Mesothelial cell of epicardium (in vitro differentiated cells): Measurements from ENCODE around the gene ARPP19. TPM values are rescaled to one million over a fixed set of nuclear protein-coding genes. Genes with fewer than 3 reads are reported as not detected.
"Not testable (repeated sequence)": the region's sequence is repeated elsewhere in the genome, so short reads cannot be mapped to it uniquely, and the experiment has no call there.

Source experiments
- DNase-seq, 2 experiments: peaks; one replicate each; pipeline ENCODE4 v3.0.0; 2021; ENCODE audit warnings: low spot score in 2 of 2; ENCODE audit not compliant: unreplicated experiment in 2 of 2
- H3K27ac Mint-ChIP-seq: 2 replicates; pipeline ENCODE4 v1.8.0; 2021; ENCODE audit warnings: mixed read lengths
- H3K27me3 Mint-ChIP-seq: 2 replicates; pipeline ENCODE4 v1.8.0; 2021; ENCODE audit warnings: low read depth, mixed read lengths
- H3K36me3 Mint-ChIP-seq: 2 replicates; pipeline ENCODE4 v1.8.0; 2021; ENCODE audit warnings: mixed read lengths
- H3K4me1 Mint-ChIP-seq: 2 replicates; pipeline ENCODE4 v1.8.0; 2021; ENCODE audit warnings: mixed read lengths
- H3K4me3 Mint-ChIP-seq: 2 replicates; pipeline ENCODE4 v1.8.0; 2021; ENCODE audit warnings: mild to moderate bottlenecking, moderate library complexity, mixed read lengths
- H3K9me3 Mint-ChIP-seq: 2 replicates; pipeline ENCODE4 v1.8.0; 2021; ENCODE audit warnings: mixed read lengths
- CTCF ChIP-seq: fragments of 200-600 bp; sonication (generic); IDR thresholded peaks from one replicate; pipeline ENCODE4 v1.5.0; 2021; ENCODE audit warnings: antibody characterized with exemption; ENCODE audit not compliant: unreplicated experiment
- total RNA-seq: library from RNA; stranded (reverse); gene quantifications from 3 replicates; pipeline ENCODE4 v1.2.1, GENCODE V29; 2021

Gene ARPP19
- total RNA-seq, 1 donor from 2014 or later: 144 TPM

- Mint-ChIP-seq H3K4me1 (peaks cover 13% of the 10 kb centered on the region), H3K27ac (no peak overlapping the region), H3K27me3 (no peaks in the 10 kb centered on the region), H3K36me3 (peaks cover 21% of the 10 kb centered on the region), H3K4me3 (no peak overlapping the region), H3K9me3 (no peaks in the 10 kb centered on the region)
- TF ChIP-seq CTCF: no peak
- DNase-seq: no peak
Observed at GRCh38 chr15:52557274-52557641, 11.6 kb downstream of the ARPP19 start.

GRCh38 chr15:52556524-52557273, 12.1 kb downstream of the ARPP19 start:
- Mint-ChIP-seq H3K27me3 (no peaks in the 10 kb centered on the region), H3K9me3 (no peaks in the 10 kb centered on the region), H3K36me3 (peaks cover 23% of the 10 kb centered on the region), H3K27ac (no peak overlapping the region), H3K4me1 (peaks cover 13% of the 10 kb centered on the region), H3K4me3 (no peak overlapping the region)
- DNase-seq: no peak
- TF ChIP-seq CTCF: no peak

- H3K4me1 Mint-ChIP-seq: no peaks in the 10 kb centered on the region
- H3K27ac Mint-ChIP-seq: no peak overlapping the region
- TF ChIP-seq CTCF: no peak
- DNase-seq: no peak
- H3K36me3 Mint-ChIP-seq: peaks cover 31% of the 10 kb centered on the region
- no peaks in the 10 kb centered on the region for H3K27me3 Mint-ChIP-seq
- no peak overlapping the region for H3K4me3 Mint-ChIP-seq
- no peaks in the 10 kb centered on the region for H3K9me3 Mint-ChIP-seq
Observed at GRCh38 chr15:52552303-52552702, 16.5 kb downstream of the ARPP19 start.

- H3K9me3 Mint-ChIP-seq: no peaks in the 10 kb centered on the region
- no peak for TF ChIP-seq CTCF
- H3K27me3 Mint-ChIP-seq: no peaks in the 10 kb centered on the region
- no peak overlapping the region for H3K27ac Mint-ChIP-seq
- H3K4me3 Mint-ChIP-seq: no peak overlapping the region
- no peak for DNase-seq
- no peaks in the 10 kb centered on the region for H3K4me1 Mint-ChIP-seq
- peaks cover 36% of the 10 kb centered on the region for H3K36me3 Mint-ChIP-seq
Observed at GRCh38 chr15:52551762-52552161, 17.1 kb downstream of the ARPP19 start.

- H3K4me1 Mint-ChIP-seq, H3K4me3 Mint-ChIP-seq: not testable (repeated sequence)
- peaks cover 37% of the 10 kb centered on the region for H3K36me3 Mint-ChIP-seq
Observed at GRCh38 chr15:52551186-52551585, 17.6 kb downstream of the ARPP19 start.

GRCh38 chr15:52546031-52546751, 22.6 kb downstream of the ARPP19 start:
- peaks cover 42% of the 10 kb centered on the region for H3K36me3 Mint-ChIP-seq
- H3K4me3 Mint-ChIP-seq: no peak overlapping the region
- no peak for TF ChIP-seq CTCF
- H3K4me1 Mint-ChIP-seq: no peaks in the 10 kb centered on the region
- DNase-seq: no peak
- H3K9me3 Mint-ChIP-seq: peaks cover 11% of the 10 kb centered on the region
- no peak overlapping the region for H3K27ac Mint-ChIP-seq
- H3K27me3 Mint-ChIP-seq: no peaks in the 10 kb centered on the region

More at GRCh38 chr15:52551186-52551585, 17.6 kb downstream of the ARPP19 start:
- not testable (repeated sequence) for H3K9me3 Mint-ChIP-seq, H3K27ac Mint-ChIP-seq, H3K27me3 Mint-ChIP-seq, DNase-seq
